Endothelial cell of umbilical vein (primary cell): ENCODE measurements around the gene RASL10B. TPM values are rescaled to one million over a fixed set of nuclear protein-coding genes. Genes with fewer than 3 reads are reported as not detected.

ENCODE experiments used
- BruUV-seq: library from RNA; stranded (reverse); fragments of 400-500 nt; replicated peaks from 2 replicates; lab custom pipeline; 2021; lab: Mats Ljungman, UMichigan
- CTCF ChIA-PET: fragments of 300-600, 350-600 bp; sonication (Branson Sonifier 250); formaldehyde crosslinking; loops from one replicate; lab custom pipeline; 2021; ENCODE audit warnings: antibody characterized with exemption, inconsistent platforms; lab: Charles Lee
- POLR2A ChIA-PET: fragments of 300-600, 350-600 bp; sonication (Branson Sonifier 250); formaldehyde crosslinking; loops from one replicate; lab custom pipeline; 2021; ENCODE audit warnings: antibody characterized with exemption, inconsistent platforms; lab: Charles Lee
- DNase-seq: peaks from one replicate; pipeline ENCODE4 v3.0.0-alpha.2; 2011; ENCODE audit warnings: low read depth, low spot score
- FAIRE-seq: peaks from 2 replicates; lab custom pipeline; 2011; peaks lifted over from hg19 to GRCh38; lab: Jason Lieb, UNC
- H2AFZ ChIP-seq: 2 replicates; pipeline ENCODE4 v1.6.0; 2012; ENCODE audit warnings: low read depth, low read length, control low read depth, inconsistent platforms
- H3K27ac ChIP-seq: 2 replicates; pipeline ENCODE4 v1.5.1; 2011; ENCODE audit warnings: low read depth, mild to moderate bottlenecking, control low read depth, low read length, moderate library complexity; ENCODE audit not compliant: insufficient read depth
- H3K27me3 ChIP-seq, 2 experiments: 2 replicates each; pipeline versions ENCODE4 v1.6.0 to v1.6.1; 2011; ENCODE audit warnings: low read length in 2 of 2, mixed read lengths in 1 of 2; ENCODE audit not compliant: control insufficient read depth in 2 of 2, insufficient read depth in 2 of 2
- H3K36me3 ChIP-seq, 2 experiments: 2 replicates in 1 of 2; 3 replicates in 1 of 2; pipeline ENCODE4 v1.5.1; 2011; ENCODE audit warnings: low read length in 2 of 2, mild to moderate bottlenecking in 1 of 2, moderate library complexity in 1 of 2; ENCODE audit not compliant: control insufficient read depth in 2 of 2, insufficient read depth in 2 of 2; ENCODE audit errors: extremely low read depth in 1 of 2
- H3K4me1 ChIP-seq: 3 replicates; pipeline ENCODE4 v1.5.1; 2011; ENCODE audit warnings: mild to moderate bottlenecking, low read length; ENCODE audit not compliant: control insufficient read depth, insufficient read depth; ENCODE audit errors: extremely low read depth
- H3K4me2 ChIP-seq: 2 replicates; pipeline ENCODE4 v1.6.1; 2011; ENCODE audit warnings: low read length, control low read depth, mixed read lengths; ENCODE audit not compliant: insufficient read depth
- H3K4me3 ChIP-seq, 3 experiments: fragments of 200-600 bp in 1 of 3; sonication (generic), shearing (Covaris generic) in 1 of 3; replicated peaks in 1 of 3; 2 replicates each; pipeline ENCODE4 v1.5.1; 2011 to 2016; ENCODE audit warnings: control low read depth in 3 of 3, low read length in 3 of 3, mild to moderate bottlenecking in 2 of 3, inconsistent platforms in 1 of 3, low read depth in 1 of 3, moderate library complexity in 1 of 3; ENCODE audit not compliant: insufficient read depth in 1 of 3
- H3K79me2 ChIP-seq: 2 replicates; pipeline ENCODE4 v1.6.0; 2012; ENCODE audit warnings: low read length, inconsistent platforms; ENCODE audit not compliant: control insufficient read depth, insufficient read depth
- H3K9ac ChIP-seq: replicated peaks from 2 replicates; pipeline ENCODE3; 2011; ENCODE audit warnings: low read length, control low read depth; ENCODE audit not compliant: insufficient read depth; ENCODE audit errors: extremely low read depth
- H3K9me1 ChIP-seq: replicated peaks from 3 replicates; pipeline ENCODE4 v1.6.0; 2011; ENCODE audit warnings: mild to moderate bottlenecking, low read length; ENCODE audit not compliant: control insufficient read depth, insufficient read depth; ENCODE audit errors: extremely low read depth
- H3K9me3 ChIP-seq: replicated peaks from 2 replicates; pipeline ENCODE4 v1.5.1; 2012; ENCODE audit warnings: low read length, inconsistent platforms; ENCODE audit not compliant: control insufficient read depth, insufficient read depth
- H4K20me1 ChIP-seq: replicated peaks from 2 replicates; pipeline ENCODE3; 2011; ENCODE audit warnings: mild to moderate bottlenecking, low read length; ENCODE audit not compliant: control insufficient read depth, insufficient read depth; ENCODE audit errors: extremely low read depth
- EZH2 ChIP-seq: IDR thresholded peaks from 2 replicates; pipeline ENCODE4 v1.6.1; 2012; ENCODE audit warnings: borderline replicate concordance, low read depth, mild to moderate bottlenecking, moderate library complexity, low read length, inconsistent platforms; ENCODE audit not compliant: severe bottlenecking
- FOS ChIP-seq: IDR thresholded peaks from 2 replicates; pipeline ENCODE4 v1.6.1; 2011; ENCODE audit warnings: mild to moderate bottlenecking, low read length, moderate library complexity, borderline replicate concordance; ENCODE audit not compliant: insufficient read depth
- GATA2 ChIP-seq: IDR thresholded peaks from 2 replicates; pipeline ENCODE4 v1.7.0; 2011; ENCODE audit warnings: low read depth, mild to moderate bottlenecking, moderate library complexity, mixed read lengths, low read length; ENCODE audit not compliant: insufficient read length, insufficient read depth
- JUN ChIP-seq: IDR thresholded peaks from 2 replicates; pipeline ENCODE4 v1.6.1; 2011; ENCODE audit warnings: borderline replicate concordance, low read depth; ENCODE audit not compliant: insufficient read length, insufficient read depth
- MYC ChIP-seq: IDR thresholded peaks from one replicate; pipeline ENCODE4 v1.6.1; 2011; ENCODE audit warnings: mild to moderate bottlenecking, low read depth, low read length
- POLR2A ChIP-seq: IDR thresholded peaks from 2 replicates; pipeline ENCODE4 v1.6.1; 2012; ENCODE audit warnings: low read depth, mild to moderate bottlenecking, control low read depth, low read length
- POLR2AphosphoS5 ChIP-seq: IDR thresholded peaks from 2 replicates; pipeline ENCODE4 v1.6.1; 2012; ENCODE audit warnings: low read depth, mild to moderate bottlenecking, control low read depth, low read length, moderate library complexity; ENCODE audit not compliant: insufficient read depth
- dilution Hi-C: fragments of 300-500 bp; cut with MboI; formaldehyde crosslinking; loops from one replicate; pipeline ENCODE4 v1.15.0; 2019; ENCODE audit warnings: low sequenced_read_pairs; ENCODE audit not compliant: extremely low pct_ligation_motif_present
- intact Hi-C: fragments of 100-400 bp; cut with micrococcal nuclease; formaldehyde crosslinking; loops from one replicate; pipeline ENCODE4 v1.10.0; 2022
- polyA plus RNA-seq, 4 experiments: library from polyadenylated mRNA; depleted of rRNA in 3 of 4; stranded (reverse) in 3 of 4; unstranded in 1 of 4; fragments of >200 nt; gene quantifications; 2 replicates each; pipeline versions ENCODE4 v1.2.1 to v1.2.3, GENCODE V29; 2011 to 2012; ENCODE audit warnings: missing spikeins in 1 of 4
- total RNA-seq: library from RNA; stranded (reverse); gene quantifications from 2 replicates; pipeline ENCODE4 v1.2.3, GENCODE V29; 2021
- TF ChIP-seq, protein P1 (sequence below), 2 donors: IDR thresholded peaks; 1 replicate in 1 of 2; 2 replicates in 1 of 2; pipeline ENCODE4 v1.5.1; 2011; ENCODE audit warnings: low read length in 2 of 2, mild to moderate bottlenecking in 2 of 2, moderate library complexity in 2 of 2, control low read depth in 1 of 2, inconsistent platforms in 1 of 2, low read depth in 1 of 2; ENCODE audit not compliant: insufficient read depth in 1 of 2; ENCODE audit errors: extremely low read depth in 1 of 2
- TF ChIP-seq, protein P2 (sequence below): IDR thresholded peaks from 2 replicates; pipeline ENCODE4 v1.6.1; 2011; ENCODE audit not compliant: insufficient read depth, insufficient read length

The RASL10B gene
- total and polyA plus RNA-seq, 2 donors (not counting 3 experiments of a cell fraction or from before 2014, with no cell fraction given), result 0.19 to 0.71 TPM

GRCh38 chr17:35716897-35717465 lies 14.5 kb upstream of the RASL10B start:
- Histone ChIP-seq H3K4me1 (peaks cover 15% of the 10 kb centered on the region), H3K9ac (no peak overlapping the region), H3K9me1 (no peaks in the 10 kb centered on the region), H4K20me1 (peaks cover 2% of the 10 kb centered on the region), H2AFZ (no peak overlapping the region), H3K9me3 (no peaks in the 10 kb centered on the region), H3K27ac (no peak overlapping the region), H3K4me3 (no peak overlapping the region), H3K79me2 (no peaks in the 10 kb centered on the region), H3K4me2 (no peak overlapping the region), H3K36me3 (peaks cover 8 to 10% of the 10 kb centered on the region in 2 experiments), H3K27me3 (no peaks in the 10 kb centered on the region)
- dilution Hi-C loops (no loop called here), intact Hi-C loops (no loop called here)
- FAIRE-seq (no peak), DNase-seq (no peak)
- CTCF ChIA-PET, result interaction anchor here (1.1 to 1.6 kb wide), 2 partner anchors 11 to 30 kb away, joined by 3 to 7 read pairs; no protein-coding TSS in a partner anchor
- BruUV-seq, result no TSS peak
- POLR2A ChIA-PET, result no interaction called here
- TF ChIP-seq GATA2 (no peak), EZH2 (no peak)
- TF ChIP-seq, protein P1, sequence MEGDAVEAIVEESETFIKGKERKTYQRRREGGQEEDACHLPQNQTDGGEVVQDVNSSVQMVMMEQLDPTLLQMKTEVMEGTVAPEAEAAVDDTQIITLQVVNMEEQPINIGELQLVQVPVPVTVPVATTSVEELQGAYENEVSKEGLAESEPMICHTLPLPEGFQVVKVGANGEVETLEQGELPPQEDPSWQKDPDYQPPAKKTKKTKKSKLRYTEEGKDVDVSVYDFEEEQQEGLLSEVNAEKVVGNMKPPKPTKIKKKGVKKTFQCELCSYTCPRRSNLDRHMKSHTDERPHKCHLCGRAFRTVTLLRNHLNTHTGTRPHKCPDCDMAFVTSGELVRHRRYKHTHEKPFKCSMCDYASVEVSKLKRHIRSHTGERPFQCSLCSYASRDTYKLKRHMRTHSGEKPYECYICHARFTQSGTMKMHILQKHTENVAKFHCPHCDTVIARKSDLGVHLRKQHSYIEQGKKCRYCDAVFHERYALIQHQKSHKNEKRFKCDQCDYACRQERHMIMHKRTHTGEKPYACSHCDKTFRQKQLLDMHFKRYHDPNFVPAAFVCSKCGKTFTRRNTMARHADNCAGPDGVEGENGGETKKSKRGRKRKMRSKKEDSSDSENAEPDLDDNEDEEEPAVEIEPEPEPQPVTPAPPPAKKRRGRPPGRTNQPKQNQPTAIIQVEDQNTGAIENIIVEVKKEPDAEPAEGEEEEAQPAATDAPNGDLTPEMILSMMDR (IDR thresholded peaks at IDR 0.05; ENCODE audit: extremely low read depth in 1 of 2, insufficient read depth in 1 of 2, low read depth in 1 of 2, low read length in 2 of 2), result no peak

DNA sequence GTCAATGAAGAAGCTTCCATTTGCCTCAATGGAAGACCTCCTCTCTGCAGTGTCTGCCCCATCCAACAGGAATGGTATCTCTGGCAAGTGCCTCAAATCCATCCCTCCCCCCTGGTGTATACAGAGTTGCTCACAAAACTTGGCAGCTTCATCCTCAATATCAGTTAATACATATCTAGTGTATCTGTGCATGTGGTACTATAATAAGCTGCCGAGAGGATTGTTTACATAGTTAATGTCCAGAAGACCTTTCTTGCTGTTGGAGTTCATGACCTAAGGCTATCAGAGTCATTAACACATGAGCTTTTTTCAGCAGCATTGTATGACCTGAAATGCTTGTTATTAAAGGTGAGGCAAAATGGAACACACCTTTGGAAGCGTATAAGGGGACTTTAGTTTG lies 14.0 kb upstream of the RASL10B start:
- DNase-seq (no peak), FAIRE-seq (no peak)
- Histone ChIP-seq H2AFZ (no peak overlapping the region), H3K27me3 (no peaks in the 10 kb centered on the region), H3K9ac (no peak overlapping the region), H3K9me1 (no peaks in the 10 kb centered on the region), H3K36me3 (peaks cover 8 to 10% of the 10 kb centered on the region in 2 experiments), H3K79me2 (no peaks in the 10 kb centered on the region), H3K4me3 (no peak overlapping the region), H4K20me1 (peaks cover 2% of the 10 kb centered on the region), H3K4me1 (peaks cover 14% of the 10 kb centered on the region), H3K4me2 (no peak overlapping the region), H3K27ac (no peak overlapping the region), H3K9me3 (no peaks in the 10 kb centered on the region)
- no TSS peak for BruUV-seq
- intact Hi-C loops (no loop called here), dilution Hi-C loops (no loop called here)
- TF ChIP-seq MYC, result no peak
- no peak for TF ChIP-seq FOS
- no peak for TF ChIP-seq POLR2AphosphoS5
- TF ChIP-seq GATA2, result no peak
- TF ChIP-seq, protein P2, sequence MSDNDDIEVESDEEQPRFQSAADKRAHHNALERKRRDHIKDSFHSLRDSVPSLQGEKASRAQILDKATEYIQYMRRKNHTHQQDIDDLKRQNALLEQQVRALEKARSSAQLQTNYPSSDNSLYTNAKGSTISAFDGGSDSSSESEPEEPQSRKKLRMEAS, result no peak
- TF ChIP-seq EZH2, result no peak
- no peak for TF ChIP-seq POLR2A
- TF ChIP-seq JUN, result no peak
- TF ChIP-seq, protein P1 (IDR thresholded peaks at IDR 0.05; ENCODE audit: extremely low read depth in 1 of 2, insufficient read depth in 1 of 2, low read depth in 1 of 2, low read length in 2 of 2), result no peak
- CTCF ChIA-PET, result interaction anchor here (1.1 to 1.6 kb wide), 2 partner anchors 11 to 30 kb away, joined by 3 to 7 read pairs; no protein-coding TSS in a partner anchor
- POLR2A ChIA-PET, result no interaction called here
